HepG2 (cell line): ENCODE measurements around the gene AHR. TPM values are rescaled to one million over a fixed set of nuclear protein-coding genes. Genes with fewer than 3 reads are reported as not detected.

Experiments
- DZIP1 ChIP-seq: sonication (generic); formaldehyde crosslinking; IDR thresholded peaks from 2 replicates; pipeline ENCODE4 v1.5.0; 2020; ENCODE audit warnings: mild to moderate bottlenecking, missing genetic modification reagents
- FUBP1 ChIP-seq: sonication (generic); formaldehyde crosslinking; IDR thresholded peaks from 2 replicates; pipeline ENCODE4 v1.5.1; 2020; ENCODE audit warnings: missing genetic modification reagents, mild to moderate bottlenecking, borderline replicate concordance
- GABPB1 ChIP-seq: IDR thresholded peaks from 2 replicates; pipeline ENCODE4 v1.6.1; 2016; ENCODE audit warnings: mild to moderate bottlenecking, missing genetic modification reagents, moderate library complexity, missing compliant biosample characterization
- GTF3A ChIP-seq: sonication (generic); formaldehyde crosslinking; conservative IDR thresholded peaks from 2 replicates; pipeline ENCODE4 v1.4.0; 2020; ENCODE audit warnings: mild to moderate bottlenecking, missing genetic modification reagents
- GZF1 ChIP-seq: sonication (generic); formaldehyde crosslinking; IDR thresholded peaks from 2 replicates; pipeline ENCODE4 v1.5.1; 2020; ENCODE audit warnings: mild to moderate bottlenecking, missing genetic modification reagents
- HOXD1 ChIP-seq: sonication (generic); formaldehyde crosslinking; IDR thresholded peaks from 2 replicates; pipeline ENCODE4 v1.5.0; 2020; ENCODE audit warnings: missing genetic modification reagents
- MTF2 ChIP-seq: sonication (generic); formaldehyde crosslinking; IDR thresholded peaks from 2 replicates; pipeline ENCODE4 v1.5.0; 2020; ENCODE audit warnings: missing genetic modification reagents, borderline replicate concordance
- RERE ChIP-seq: IDR thresholded peaks from 2 replicates; pipeline ENCODE4 v1.6.1; 2016; ENCODE audit warnings: low read depth, missing genetic modification reagents, missing compliant biosample characterization
- REST ChIP-seq, 2 experiments: IDR thresholded peaks; 2 replicates each; pipeline ENCODE4 v1.6.1; 2011 to 2012; ENCODE audit warnings: low read length in 2 of 2, borderline replicate concordance in 1 of 2, low read depth in 1 of 2, mild to moderate bottlenecking in 1 of 2, moderate library complexity in 1 of 2
- SNRNP70 ChIP-seq: fragments of 200-400 bp; formaldehyde crosslinking; IDR thresholded peaks from 2 replicates; pipeline ENCODE4 v1.6.1; 2017; ENCODE audit warnings: mild to moderate bottlenecking, low read depth, low read length, moderate library complexity
- TOPORS ChIP-seq: sonication (generic); formaldehyde crosslinking; IDR thresholded peaks from 2 replicates; pipeline ENCODE4 v1.8.0; 2023; ENCODE audit warnings: mild to moderate bottlenecking, missing genetic modification reagents
- ZFP37 ChIP-seq: sonication (generic); formaldehyde crosslinking; IDR thresholded peaks from 2 replicates; pipeline ENCODE4 v1.4.0; 2020; ENCODE audit warnings: missing genetic modification reagents, borderline replicate concordance
- ZNF180 ChIP-seq: sonication (generic); formaldehyde crosslinking; IDR thresholded peaks from 2 replicates; pipeline ENCODE4 v1.4.0; 2020; ENCODE audit warnings: low read depth, missing genetic modification reagents, borderline replicate concordance
- ZNF205 ChIP-seq: IDR thresholded peaks from 2 replicates; pipeline ENCODE4 v1.6.1; 2018; ENCODE audit warnings: missing biosample characterization, missing genetic modification reagents
- ZSCAN30 ChIP-seq: sonication (generic); formaldehyde crosslinking; IDR thresholded peaks from 2 replicates; pipeline ENCODE4 v1.5.0; 2020; ENCODE audit warnings: mild to moderate bottlenecking, missing genetic modification reagents
- polyA plus RNA-seq, 8 experiments: library from polyadenylated mRNA; depleted of rRNA in 3 of 8; stranded (reverse) in 7 of 8; unstranded in 1 of 8; fragments of >200 nt; fragmentation: Illumina TruSeq in 4 of 8; extraction: Trizol in 4 of 8; gene quantifications; 2 replicates each; pipeline versions ENCODE4 v1.2.1 to v1.2.3, GENCODE V29; 2011 to 2016; ENCODE audit warnings: low read depth in 4 of 8, missing spikeins in 1 of 8, mixed read lengths in 1 of 8; ENCODE audit not compliant: insufficient read depth in 1 of 8
- total RNA-seq, 5 experiments: library from RNA; depleted of rRNA; stranded (reverse); fragments of >200 nt; fragmentation: Illumina TruSeq; extraction: Trizol; gene quantifications; 2 replicates each; pipeline ENCODE4 v1.2.3, GENCODE V29; 2016; ENCODE audit warnings: low read depth in 1 of 5

The AHR gene
- total and polyA plus RNA-seq, 2 of the 13 experiments (the other 11 are each of a cell fraction or from before 2014, with no cell fraction given), result 9.0 to 31.3 TPM

GRCh38 chr7:17298840-17299482, 509 bp downstream of the AHR start (continued):
- TF ChIP-seq REST (IDR thresholded peaks at IDR 0.05; ENCODE audit: borderline replicate concordance in 1 of 2, low read depth in 1 of 2, low read length in 2 of 2) (no peak), TOPORS (peak; percentile 60; the same call in 1 of the 2 replicates), RERE (no peak; the same call in 1 of the 2 replicates), ZNF180 (CRISPR knock-in tag) (no peak), ZSCAN30 (CRISPR knock-in tag) (no peak), ZNF205 (CRISPR knock-in tag) (0 out of 2 replicates have a peak, but pooled peaks have one; percentile 3), MTF2 (CRISPR knock-in tag) (0 out of 2 replicates have a peak, but pooled peaks have one; percentile 43), FUBP1 (CRISPR knock-in tag) (no peak), GABPB1 (CRISPR knock-in tag) (peak; percentile 45; the same call in 1 of the 2 replicates), SNRNP70 (no peak), HOXD1 (no peak), GZF1 (CRISPR knock-in tag) (no peak), ZFP37 (CRISPR knock-in tag) (no peak), DZIP1 (CRISPR knock-in tag) (peak; percentile 12; the same call in 1 of the 2 replicates), GTF3A (CRISPR knock-in tag) (no peak)
